Brain microvascular endothelial cell (primary cell): ENCODE data around the gene SEC63.
"Not testable (repeated sequence)": the region's sequence is repeated elsewhere in the genome, so short reads cannot be mapped to it uniquely, and the experiment has no call there.

Experiments
- DNase-seq: peaks from one replicate; pipeline ENCODE4 v3.0.0-alpha.2; 2020
- H3K27ac ChIP-seq: fragments of 250-450 bp; sonication (Bioruptor Pico); 2 replicates; pipeline ENCODE4 v1.5.1; 2020; ENCODE audit warnings: mild to moderate bottlenecking, moderate library complexity
- H3K27me3 ChIP-seq: fragments of 250-450 bp; sonication (Bioruptor Pico); replicated peaks from 2 replicates; pipeline ENCODE4 v1.5.1; 2020; ENCODE audit warnings: mild to moderate bottlenecking
- H3K36me3 ChIP-seq: fragments of 250-450 bp; sonication (Bioruptor Pico); replicated peaks from 2 replicates; pipeline ENCODE4 v1.5.1; 2020; ENCODE audit warnings: mild to moderate bottlenecking
- H3K4me3 ChIP-seq: 2 replicates; pipeline ENCODE4 v1.5.1; 2011; ENCODE audit warnings: low read depth, mild to moderate bottlenecking, control low read depth, low read length, moderate library complexity
- in situ Hi-C: cut with HindIII; loops from 2 replicates; pipeline ENCODE4 v1.10.0; 2017; ENCODE audit warnings: low sequenced_read_pairs, low pct_ligation_motif_present
- TF ChIP-seq, protein P1 (sequence below): IDR thresholded peaks from 2 replicates; pipeline ENCODE4 v1.5.1; 2011; ENCODE audit warnings: low read depth, mild to moderate bottlenecking, moderate library complexity, low read length, control low read depth, inconsistent platforms; ENCODE audit errors: missing control alignments

SEC63 gene

DNA sequence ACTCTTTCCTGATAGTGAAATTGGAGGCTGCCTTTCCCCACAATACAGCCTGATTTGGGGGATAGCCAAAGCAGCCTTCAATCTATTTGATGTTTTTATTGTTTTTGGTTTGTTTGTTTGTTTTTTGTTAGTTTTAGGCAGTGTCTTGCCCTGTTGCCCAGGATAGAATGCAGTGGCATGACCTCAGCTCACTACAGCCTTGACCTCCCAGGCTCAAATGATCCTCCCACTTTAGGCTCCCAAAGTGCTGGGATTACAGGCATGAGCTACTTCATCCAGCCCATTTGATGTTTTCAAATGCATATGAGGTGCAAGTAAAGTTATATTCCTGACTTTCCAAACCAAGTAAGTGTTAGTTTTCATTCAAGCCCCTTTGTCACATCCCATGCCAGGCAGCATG is 41.3 kb upstream of the SEC63 start:
- in situ Hi-C loops = no loop called here
- no peaks in the 10 kb centered on the region for H3K27me3 ChIP-seq
- H3K36me3 ChIP-seq = no peaks in the 10 kb centered on the region
- TF ChIP-seq, protein P1, sequence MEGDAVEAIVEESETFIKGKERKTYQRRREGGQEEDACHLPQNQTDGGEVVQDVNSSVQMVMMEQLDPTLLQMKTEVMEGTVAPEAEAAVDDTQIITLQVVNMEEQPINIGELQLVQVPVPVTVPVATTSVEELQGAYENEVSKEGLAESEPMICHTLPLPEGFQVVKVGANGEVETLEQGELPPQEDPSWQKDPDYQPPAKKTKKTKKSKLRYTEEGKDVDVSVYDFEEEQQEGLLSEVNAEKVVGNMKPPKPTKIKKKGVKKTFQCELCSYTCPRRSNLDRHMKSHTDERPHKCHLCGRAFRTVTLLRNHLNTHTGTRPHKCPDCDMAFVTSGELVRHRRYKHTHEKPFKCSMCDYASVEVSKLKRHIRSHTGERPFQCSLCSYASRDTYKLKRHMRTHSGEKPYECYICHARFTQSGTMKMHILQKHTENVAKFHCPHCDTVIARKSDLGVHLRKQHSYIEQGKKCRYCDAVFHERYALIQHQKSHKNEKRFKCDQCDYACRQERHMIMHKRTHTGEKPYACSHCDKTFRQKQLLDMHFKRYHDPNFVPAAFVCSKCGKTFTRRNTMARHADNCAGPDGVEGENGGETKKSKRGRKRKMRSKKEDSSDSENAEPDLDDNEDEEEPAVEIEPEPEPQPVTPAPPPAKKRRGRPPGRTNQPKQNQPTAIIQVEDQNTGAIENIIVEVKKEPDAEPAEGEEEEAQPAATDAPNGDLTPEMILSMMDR = no peak
- no peak overlapping the region for H3K4me3 ChIP-seq
- DNase-seq = no peak
- H3K27ac ChIP-seq = no peak overlapping the region

DNA sequence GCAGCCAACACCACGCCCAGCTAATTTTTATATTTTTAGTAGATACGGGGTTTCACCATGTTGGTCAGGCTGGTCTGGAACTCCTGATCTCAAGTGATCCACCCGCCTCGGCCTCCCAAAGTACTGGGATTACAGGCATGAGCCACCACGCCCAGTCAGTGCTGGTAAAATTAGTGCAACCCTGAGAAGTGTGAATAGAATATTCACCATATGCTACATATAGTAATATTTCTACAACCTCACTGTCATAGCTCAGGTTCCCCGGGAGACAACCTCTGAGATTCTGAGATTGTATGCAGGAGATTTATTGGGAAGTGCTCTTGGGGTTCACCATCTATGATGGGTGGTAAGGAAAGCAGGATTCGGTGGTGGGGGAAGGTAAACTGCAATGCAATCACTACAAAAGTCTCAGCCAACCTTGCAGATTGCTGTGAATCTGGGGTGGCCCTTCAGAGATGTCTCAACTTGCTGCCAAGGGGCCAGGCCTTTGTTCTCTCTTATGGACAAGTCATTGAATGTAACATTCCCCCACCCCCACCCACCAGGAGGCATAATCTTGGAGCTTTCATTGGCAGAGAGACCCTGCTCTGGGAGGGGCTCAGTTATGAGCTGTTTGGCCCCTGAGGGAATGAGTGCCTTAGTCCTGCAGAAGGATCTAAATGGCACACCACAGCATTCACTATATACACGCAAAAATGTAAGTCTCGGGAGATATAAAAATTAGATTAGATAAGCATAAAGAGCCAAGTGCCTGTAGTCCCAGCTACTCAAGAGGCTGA is 34.0 kb upstream of the SEC63 start:
- Histone ChIP-seq H3K4me3 (no peak overlapping the region), H3K36me3 (no peaks in the 10 kb centered on the region), H3K27ac (no peak overlapping the region), H3K27me3 (no peaks in the 10 kb centered on the region)
- in situ Hi-C loops = no loop called here
- TF ChIP-seq, protein P1 = no peak
- no peak for DNase-seq

DNA sequence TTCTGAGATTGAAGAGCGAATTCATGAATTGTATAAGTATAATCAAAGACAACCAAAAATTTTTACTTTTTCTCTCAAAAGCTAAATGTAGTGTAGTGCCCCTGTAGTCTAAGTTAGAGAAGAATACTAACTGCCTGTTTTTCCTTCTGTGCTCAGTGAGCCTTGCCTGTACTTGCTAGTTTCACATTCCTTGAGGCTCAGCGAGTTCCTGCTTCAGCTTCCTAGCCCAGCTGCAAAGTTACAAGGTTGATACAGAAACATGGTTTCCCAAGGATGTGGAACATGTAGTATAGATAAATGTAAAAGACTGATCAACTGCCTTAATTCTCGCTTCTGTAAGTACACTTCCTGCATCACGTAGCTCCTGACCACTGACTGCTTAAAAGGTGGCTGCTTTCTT is 33.1 kb upstream of the SEC63 start:
- no peak overlapping the region for H3K4me3 ChIP-seq
- DNase-seq = no peak
- no peaks in the 10 kb centered on the region for H3K36me3 ChIP-seq
- H3K27ac ChIP-seq = no peak overlapping the region
- TF ChIP-seq, protein P1 = no peak
- H3K27me3 ChIP-seq = no peaks in the 10 kb centered on the region
- in situ Hi-C loops = no loop called here

DNA sequence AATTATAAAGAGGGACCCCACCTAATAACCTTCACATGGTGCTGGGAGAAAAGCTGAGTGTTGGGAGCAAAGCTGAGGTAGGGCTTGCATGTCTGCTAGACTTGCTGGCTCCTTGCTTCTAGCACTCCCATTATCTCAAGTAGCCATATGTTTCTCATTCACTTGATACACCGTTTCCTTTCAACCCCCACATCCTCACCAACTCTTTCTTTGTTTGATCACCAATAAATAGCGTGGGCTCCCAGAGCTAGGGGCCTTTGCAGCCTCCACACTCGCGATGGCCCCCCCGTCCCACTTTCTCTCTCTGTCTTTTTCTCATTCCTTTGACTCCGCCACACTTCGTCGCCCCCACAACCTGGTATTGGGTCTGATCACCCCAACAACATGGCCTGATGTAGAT is 32.6 kb upstream of the SEC63 start:
- H3K27ac ChIP-seq, H3K27me3 ChIP-seq, in situ Hi-C loops, H3K36me3 ChIP-seq, DNase-seq, H3K4me3 ChIP-seq: not testable (repeated sequence)

DNA sequence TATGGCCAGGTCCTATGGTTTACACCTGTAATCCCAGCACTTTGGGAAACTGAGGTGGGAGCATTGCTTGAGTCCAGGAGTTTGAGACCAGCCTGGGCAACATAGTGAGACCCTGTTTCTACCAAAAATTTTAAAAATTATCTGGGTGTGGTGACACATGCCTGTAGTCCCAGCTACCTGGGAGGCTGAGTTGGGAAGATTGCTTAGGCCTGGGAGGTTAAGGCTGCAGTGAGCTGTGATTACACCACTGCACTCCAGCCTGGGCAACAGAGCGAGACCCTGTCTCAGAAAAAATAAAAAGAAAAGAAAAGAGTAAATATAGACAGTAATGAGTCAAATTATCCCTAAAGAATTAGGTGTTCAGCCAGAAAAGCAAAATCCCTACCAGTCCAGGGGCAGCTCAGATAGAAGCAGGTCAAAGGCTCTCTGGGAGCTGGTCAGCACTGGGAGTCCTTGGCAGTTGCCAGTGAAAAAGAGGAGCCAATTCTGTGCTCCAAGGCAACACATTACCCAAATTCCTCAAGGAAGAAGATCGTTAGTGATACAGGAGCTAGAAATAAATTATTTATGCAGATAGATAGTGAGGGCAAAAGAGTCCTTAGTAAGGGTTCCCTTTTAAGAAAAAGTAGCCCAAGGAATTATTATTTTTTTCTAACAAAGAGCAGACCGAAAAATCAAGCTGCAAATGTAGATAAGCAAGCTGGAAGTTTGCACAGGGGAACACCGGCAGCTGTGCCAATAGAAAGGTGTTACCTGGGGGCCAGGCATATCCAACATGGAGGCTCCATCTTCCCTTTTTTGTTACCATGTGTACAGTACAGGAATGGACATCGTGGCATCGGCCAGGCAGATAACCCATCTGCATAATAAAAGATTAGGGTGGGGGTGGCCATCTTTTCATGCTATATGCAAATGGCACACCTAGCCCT is 31.4 kb upstream of the SEC63 start:
- in situ Hi-C loops = no loop called here
- TF ChIP-seq, protein P1 = no peak

DNA sequence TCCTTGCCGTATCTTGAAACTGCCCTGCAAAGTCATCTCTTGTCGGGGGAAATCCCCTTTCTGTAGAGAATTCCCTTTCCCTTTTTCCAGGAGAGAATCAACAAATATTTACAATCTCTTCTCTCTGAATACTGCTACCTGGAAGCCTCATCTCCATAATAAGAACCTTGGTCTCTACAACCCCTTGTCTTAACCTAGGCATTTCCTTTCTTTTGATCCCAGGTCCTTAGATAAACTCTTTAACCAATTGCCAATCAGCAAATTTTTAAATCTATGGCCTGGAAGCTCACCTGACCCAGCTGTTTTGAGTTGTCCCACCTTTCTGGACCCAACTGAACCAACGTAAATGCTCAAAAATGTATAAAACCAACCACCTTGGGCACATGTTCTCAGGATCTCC is 30.6 kb upstream of the SEC63 start:
- no peak for DNase-seq
- TF ChIP-seq, protein P1 = no peak
- H3K27ac ChIP-seq = no peak overlapping the region
- in situ Hi-C loops = no loop called here
- no peaks in the 10 kb centered on the region for H3K27me3 ChIP-seq
- no peaks in the 10 kb centered on the region for H3K36me3 ChIP-seq
- no peak overlapping the region for H3K4me3 ChIP-seq

More for the DNA sequence above, 31.4 kb upstream of the SEC63 start:
- no peak for DNase-seq
- H3K27me3 ChIP-seq = no peaks in the 10 kb centered on the region
- no peak overlapping the region for H3K27ac ChIP-seq
- H3K4me3 ChIP-seq = no peak overlapping the region
- H3K36me3 ChIP-seq = no peaks in the 10 kb centered on the region
